Measurements from ENCODE around the gene NSF. TPM values are rescaled to one million over a fixed set of nuclear protein-coding genes. Genes with fewer than 3 reads are reported as not detected.

NSF gene
- total RNA-seq, 1 donor from 2014 or later = 47.9 TPM

- Mint-ChIP-seq H3K36me3 (ENCODE audit: low read depth) (peaks cover 8% of the 10 kb centered on the region), H3K9me3 (no peaks in the 10 kb centered on the region)
These were observed 168.1 kb downstream of the NSF start for GRCh38 chr17:46758614-46759013.

GRCh38 chr17:46759141-46759540 lies 168.7 kb downstream of the NSF start:
- TF ChIP-seq CTCF (conservative IDR thresholded peaks at IDR 0.05) = no peak
- no peaks in the 10 kb centered on the region for H3K9me3 Mint-ChIP-seq
- H3K27me3 Mint-ChIP-seq (ENCODE audit: low read depth) = no peaks in the 10 kb centered on the region
- DNase-seq (ENCODE audit: low read depth, low spot score) = no peak
- no peak overlapping the region for H3K27ac Mint-ChIP-seq (ENCODE audit: unreplicated experiment)
- no peak overlapping the region for H3K4me3 Mint-ChIP-seq
- H3K36me3 Mint-ChIP-seq (ENCODE audit: low read depth) = peaks cover 8% of the 10 kb centered on the region
- H3K4me1 Mint-ChIP-seq = no peaks in the 10 kb centered on the region

More at GRCh38 chr17:46758614-46759013, 168.1 kb downstream of the NSF start:
- H3K27me3 Mint-ChIP-seq (ENCODE audit: low read depth) = no peaks in the 10 kb centered on the region
- no peaks in the 10 kb centered on the region for H3K4me1 Mint-ChIP-seq
- no peak overlapping the region for H3K27ac Mint-ChIP-seq (ENCODE audit: unreplicated experiment)
- DNase-seq (ENCODE audit: low read depth, low spot score) = no peak
- TF ChIP-seq CTCF (conservative IDR thresholded peaks at IDR 0.05) = no peak
- no peak overlapping the region for H3K4me3 Mint-ChIP-seq

GRCh38 chr17:46763416-46763815 lies 172.9 kb downstream of the NSF start:
- H3K27me3 Mint-ChIP-seq (ENCODE audit: low read depth) = no peaks in the 10 kb centered on the region
- no peak for DNase-seq (ENCODE audit: low read depth, low spot score)
- no peak for TF ChIP-seq CTCF (conservative IDR thresholded peaks at IDR 0.05)
- no peak overlapping the region for H3K4me3 Mint-ChIP-seq
- no peaks in the 10 kb centered on the region for H3K9me3 Mint-ChIP-seq
- H3K36me3 Mint-ChIP-seq (ENCODE audit: low read depth) = peaks cover 6% of the 10 kb centered on the region
- H3K27ac Mint-ChIP-seq (ENCODE audit: unreplicated experiment) = peak overlapping the region; percentile 83
- H3K4me1 Mint-ChIP-seq = peaks cover 7% of the 10 kb centered on the region

- Mint-ChIP-seq H3K27me3 (ENCODE audit: low read depth) (no peaks in the 10 kb centered on the region), H3K27ac (ENCODE audit: unreplicated experiment) (no peak overlapping the region), H3K36me3 (ENCODE audit: low read depth) (peaks cover 6% of the 10 kb centered on the region), H3K4me1 (peaks cover 7% of the 10 kb centered on the region), H3K4me3 (no peak overlapping the region), H3K9me3 (no peaks in the 10 kb centered on the region)
- DNase-seq (ENCODE audit: low read depth, low spot score) = no peak
- no peak for TF ChIP-seq CTCF (conservative IDR thresholded peaks at IDR 0.05)
These were observed 173.7 kb downstream of the NSF start for GRCh38 chr17:46764000-46764708.

GRCh38 chr17:46764709-46765401 lies 174.4 kb downstream of the NSF start:
- Mint-ChIP-seq H3K4me1 (peaks cover 7% of the 10 kb centered on the region), H3K4me3 (no peak overlapping the region), H3K27ac (ENCODE audit: unreplicated experiment) (no peak overlapping the region), H3K36me3 (ENCODE audit: low read depth) (peaks cover 6% of the 10 kb centered on the region), H3K27me3 (ENCODE audit: low read depth) (no peaks in the 10 kb centered on the region), H3K9me3 (no peaks in the 10 kb centered on the region)
- no peak for TF ChIP-seq CTCF (conservative IDR thresholded peaks at IDR 0.05)
- DNase-seq (ENCODE audit: low read depth, low spot score) = no peak

Data from neural crest cell (in vitro differentiated cells).